Mammary epithelial cell (primary cell): Measurements from ENCODE around the gene SURF6.

Experiments used
- CTCF ChIP-seq, 2 donors: IDR thresholded peaks in 1 of 2; conservative IDR thresholded peaks in 1 of 2; 2 replicates each; pipeline ENCODE4 v1.5.1; 2011 to 2012; ENCODE audit warnings: inconsistent platforms in 2 of 2, low read length in 2 of 2, mild to moderate bottlenecking in 2 of 2, control low read depth in 1 of 2, low read depth in 1 of 2; ENCODE audit not compliant: insufficient read depth in 1 of 2; ENCODE audit errors: extremely low read depth in 1 of 2
- EZH2 ChIP-seq: IDR thresholded peaks from 2 replicates; pipeline ENCODE4 v1.6.1; 2012; ENCODE audit warnings: low read length, inconsistent platforms, borderline replicate concordance

DNA sequence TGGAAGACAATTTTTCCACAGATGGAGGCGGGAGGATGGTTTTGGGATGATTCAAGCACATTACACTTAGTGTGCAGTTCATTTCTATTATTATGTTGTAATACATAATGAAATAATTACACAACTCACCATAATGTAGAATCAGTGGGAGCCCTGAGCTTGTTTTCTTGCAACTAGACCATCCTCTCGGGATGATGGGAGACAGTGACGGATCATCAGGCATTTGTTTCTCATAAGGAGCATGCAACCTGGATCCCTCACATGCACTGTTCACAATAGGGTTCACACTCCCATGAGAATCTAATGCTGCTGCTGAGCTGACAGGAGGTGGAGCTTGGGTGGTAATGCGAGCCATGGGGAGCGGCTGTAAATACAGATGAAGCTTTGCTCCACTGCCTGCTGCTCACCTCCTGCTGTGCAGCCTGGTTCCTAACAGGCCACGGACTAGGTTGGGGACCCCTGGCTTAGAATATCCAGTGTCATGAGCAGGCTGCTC, 41.8 kb upstream of the SURF6 start:
- TF ChIP-seq CTCF (conservative IDR thresholded peaks at IDR 0.05 in 1 of 2, IDR thresholded peaks at IDR 0.05 in 1 of 2; ENCODE audit: extremely low read depth in 1 of 2, insufficient read depth in 1 of 2, low read depth in 1 of 2, low read length in 2 of 2): no peak
- TF ChIP-seq EZH2: no peak
